ENCODE results near the gene HOTAIR. TPM values are rescaled to one million over a fixed set of nuclear protein-coding genes. Genes with fewer than 3 reads are reported as not detected.

HOTAIR gene
- total and polyA plus RNA-seq, 4 donors, result not detected

DNA sequence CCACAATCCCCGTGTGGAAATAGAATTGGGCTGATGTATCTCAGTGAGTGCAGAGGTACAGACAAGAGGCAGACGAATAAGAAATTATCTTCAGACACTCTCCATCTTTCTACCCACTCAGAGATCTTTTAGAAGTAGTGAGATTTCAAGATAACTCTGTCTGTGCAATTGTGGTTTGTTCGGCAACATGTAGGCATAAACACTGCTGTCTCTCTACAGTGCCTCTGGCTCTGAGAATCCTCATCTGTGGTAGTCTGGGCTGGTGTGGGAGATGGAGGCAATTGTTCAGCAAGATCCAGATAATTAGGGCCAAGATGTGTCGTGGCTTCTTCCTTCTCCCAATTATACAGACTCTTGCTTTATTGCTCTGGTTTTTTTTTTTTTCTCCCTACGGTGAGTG is 33.0 kb downstream of the HOTAIR start:
- Histone ChIP-seq H3K4me1 (ENCODE audit: control insufficient read depth in 4 of 4, insufficient read depth in 4 of 4, low read length in 3 of 4) (no peaks in the 10 kb centered on the region), H3K27me3 (ENCODE audit: control insufficient read depth in 4 of 4, insufficient read depth in 4 of 4, low read length in 3 of 4) (peaks cover 13 to 40% (median 23%) of the 10 kb centered on the region in 4 donors), H3K36me3 (ENCODE audit: control insufficient read depth in 4 of 4, insufficient read depth in 3 of 4, low read depth in 1 of 4, low read length in 3 of 4) (no peaks in the 10 kb centered on the region), H3K27ac (ENCODE audit: low read depth in 1 of 2, low read length in 2 of 2) (no peak overlapping the region), H3K9ac (ENCODE audit: low read depth in 1 of 2, low read length in 2 of 2) (no peak overlapping the region), H3K4me3 (ENCODE audit: low read depth in 1 of 3, low read length in 3 of 3) (no peak overlapping the region), H3K9me3 (ENCODE audit: control insufficient read depth in 4 of 4, low read length in 3 of 4) (no peaks in the 10 kb centered on the region)
- WGBS, result 18% methylated on average over 5 of the region's 5 CpGs
- TF ChIP-seq JUND (IDR thresholded peaks at IDR 0.05) (no peak), SP1 (IDR thresholded peaks at IDR 0.05) (no peak), HNF4A (conservative IDR thresholded peaks at IDR 0.05) (no peak), FOXA1 (IDR thresholded peaks at IDR 0.05) (no peak), EGR1 (IDR thresholded peaks at IDR 0.05; ENCODE audit: low read depth in 2 of 2) (no peak), TAF1 (conservative IDR thresholded peaks at IDR 0.05) (no peak), FOXA2 (IDR thresholded peaks at IDR 0.05) (no peak), GABPA (IDR thresholded peaks at IDR 0.05 in 1 of 2, conservative IDR thresholded peaks at IDR 0.05 in 1 of 2) (no peak), RAD21 (IDR thresholded peaks at IDR 0.05) (no peak), YY1 (IDR thresholded peaks at IDR 0.05) (no peak), HNF4G (IDR thresholded peaks at IDR 0.05) (no peak), RXRA (IDR thresholded peaks at IDR 0.05) (no peak), NR2F2 (IDR thresholded peaks at IDR 0.05) (no peak)
- TF ChIP-seq, protein P1, sequence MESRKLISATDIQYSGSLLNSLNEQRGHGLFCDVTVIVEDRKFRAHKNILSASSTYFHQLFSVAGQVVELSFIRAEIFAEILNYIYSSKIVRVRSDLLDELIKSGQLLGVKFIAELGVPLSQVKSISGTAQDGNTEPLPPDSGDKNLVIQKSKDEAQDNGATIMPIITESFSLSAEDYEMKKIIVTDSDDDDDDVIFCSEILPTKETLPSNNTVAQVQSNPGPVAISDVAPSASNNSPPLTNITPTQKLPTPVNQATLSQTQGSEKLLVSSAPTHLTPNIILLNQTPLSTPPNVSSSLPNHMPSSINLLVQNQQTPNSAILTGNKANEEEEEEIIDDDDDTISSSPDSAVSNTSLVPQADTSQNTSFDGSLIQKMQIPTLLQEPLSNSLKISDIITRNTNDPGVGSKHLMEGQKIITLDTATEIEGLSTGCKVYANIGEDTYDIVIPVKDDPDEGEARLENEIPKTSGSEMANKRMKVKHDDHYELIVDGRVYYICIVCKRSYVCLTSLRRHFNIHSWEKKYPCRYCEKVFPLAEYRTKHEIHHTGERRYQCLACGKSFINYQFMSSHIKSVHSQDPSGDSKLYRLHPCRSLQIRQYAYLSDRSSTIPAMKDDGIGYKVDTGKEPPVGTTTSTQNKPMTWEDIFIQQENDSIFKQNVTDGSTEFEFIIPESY (IDR thresholded peaks at IDR 0.05), result no peak
- TF ChIP-seq, protein P2, sequence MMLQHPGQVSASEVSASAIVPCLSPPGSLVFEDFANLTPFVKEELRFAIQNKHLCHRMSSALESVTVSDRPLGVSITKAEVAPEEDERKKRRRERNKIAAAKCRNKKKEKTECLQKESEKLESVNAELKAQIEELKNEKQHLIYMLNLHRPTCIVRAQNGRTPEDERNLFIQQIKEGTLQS (IDR thresholded peaks at IDR 0.05), result no peak
- TF ChIP-seq, protein P3, sequence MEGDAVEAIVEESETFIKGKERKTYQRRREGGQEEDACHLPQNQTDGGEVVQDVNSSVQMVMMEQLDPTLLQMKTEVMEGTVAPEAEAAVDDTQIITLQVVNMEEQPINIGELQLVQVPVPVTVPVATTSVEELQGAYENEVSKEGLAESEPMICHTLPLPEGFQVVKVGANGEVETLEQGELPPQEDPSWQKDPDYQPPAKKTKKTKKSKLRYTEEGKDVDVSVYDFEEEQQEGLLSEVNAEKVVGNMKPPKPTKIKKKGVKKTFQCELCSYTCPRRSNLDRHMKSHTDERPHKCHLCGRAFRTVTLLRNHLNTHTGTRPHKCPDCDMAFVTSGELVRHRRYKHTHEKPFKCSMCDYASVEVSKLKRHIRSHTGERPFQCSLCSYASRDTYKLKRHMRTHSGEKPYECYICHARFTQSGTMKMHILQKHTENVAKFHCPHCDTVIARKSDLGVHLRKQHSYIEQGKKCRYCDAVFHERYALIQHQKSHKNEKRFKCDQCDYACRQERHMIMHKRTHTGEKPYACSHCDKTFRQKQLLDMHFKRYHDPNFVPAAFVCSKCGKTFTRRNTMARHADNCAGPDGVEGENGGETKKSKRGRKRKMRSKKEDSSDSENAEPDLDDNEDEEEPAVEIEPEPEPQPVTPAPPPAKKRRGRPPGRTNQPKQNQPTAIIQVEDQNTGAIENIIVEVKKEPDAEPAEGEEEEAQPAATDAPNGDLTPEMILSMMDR (IDR thresholded peaks at IDR 0.05; ENCODE audit: low read depth, low read length, missing input control), result no peak
- TF ChIP-seq, protein P4, sequence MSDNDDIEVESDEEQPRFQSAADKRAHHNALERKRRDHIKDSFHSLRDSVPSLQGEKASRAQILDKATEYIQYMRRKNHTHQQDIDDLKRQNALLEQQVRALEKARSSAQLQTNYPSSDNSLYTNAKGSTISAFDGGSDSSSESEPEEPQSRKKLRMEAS (IDR thresholded peaks at IDR 0.05), result no peak
- TF ChIP-seq, protein P5, sequence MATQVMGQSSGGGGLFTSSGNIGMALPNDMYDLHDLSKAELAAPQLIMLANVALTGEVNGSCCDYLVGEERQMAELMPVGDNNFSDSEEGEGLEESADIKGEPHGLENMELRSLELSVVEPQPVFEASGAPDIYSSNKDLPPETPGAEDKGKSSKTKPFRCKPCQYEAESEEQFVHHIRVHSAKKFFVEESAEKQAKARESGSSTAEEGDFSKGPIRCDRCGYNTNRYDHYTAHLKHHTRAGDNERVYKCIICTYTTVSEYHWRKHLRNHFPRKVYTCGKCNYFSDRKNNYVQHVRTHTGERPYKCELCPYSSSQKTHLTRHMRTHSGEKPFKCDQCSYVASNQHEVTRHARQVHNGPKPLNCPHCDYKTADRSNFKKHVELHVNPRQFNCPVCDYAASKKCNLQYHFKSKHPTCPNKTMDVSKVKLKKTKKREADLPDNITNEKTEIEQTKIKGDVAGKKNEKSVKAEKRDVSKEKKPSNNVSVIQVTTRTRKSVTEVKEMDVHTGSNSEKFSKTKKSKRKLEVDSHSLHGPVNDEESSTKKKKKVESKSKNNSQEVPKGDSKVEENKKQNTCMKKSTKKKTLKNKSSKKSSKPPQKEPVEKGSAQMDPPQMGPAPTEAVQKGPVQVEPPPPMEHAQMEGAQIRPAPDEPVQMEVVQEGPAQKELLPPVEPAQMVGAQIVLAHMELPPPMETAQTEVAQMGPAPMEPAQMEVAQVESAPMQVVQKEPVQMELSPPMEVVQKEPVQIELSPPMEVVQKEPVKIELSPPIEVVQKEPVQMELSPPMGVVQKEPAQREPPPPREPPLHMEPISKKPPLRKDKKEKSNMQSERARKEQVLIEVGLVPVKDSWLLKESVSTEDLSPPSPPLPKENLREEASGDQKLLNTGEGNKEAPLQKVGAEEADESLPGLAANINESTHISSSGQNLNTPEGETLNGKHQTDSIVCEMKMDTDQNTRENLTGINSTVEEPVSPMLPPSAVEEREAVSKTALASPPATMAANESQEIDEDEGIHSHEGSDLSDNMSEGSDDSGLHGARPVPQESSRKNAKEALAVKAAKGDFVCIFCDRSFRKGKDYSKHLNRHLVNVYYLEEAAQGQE (IDR thresholded peaks at IDR 0.05), result no peak
- DNase-seq (ENCODE audit: low spot score), result no peak
